Measurements from ENCODE around the gene TASOR2. TPM values are rescaled to one million over a fixed set of nuclear protein-coding genes. Genes with fewer than 3 reads are reported as not detected.

The TASOR2 gene
- total and polyA plus RNA-seq, 2 of the 4 experiments (the other 2 are of a cell fraction), result 19.4 to 53.6 TPM

DNA sequence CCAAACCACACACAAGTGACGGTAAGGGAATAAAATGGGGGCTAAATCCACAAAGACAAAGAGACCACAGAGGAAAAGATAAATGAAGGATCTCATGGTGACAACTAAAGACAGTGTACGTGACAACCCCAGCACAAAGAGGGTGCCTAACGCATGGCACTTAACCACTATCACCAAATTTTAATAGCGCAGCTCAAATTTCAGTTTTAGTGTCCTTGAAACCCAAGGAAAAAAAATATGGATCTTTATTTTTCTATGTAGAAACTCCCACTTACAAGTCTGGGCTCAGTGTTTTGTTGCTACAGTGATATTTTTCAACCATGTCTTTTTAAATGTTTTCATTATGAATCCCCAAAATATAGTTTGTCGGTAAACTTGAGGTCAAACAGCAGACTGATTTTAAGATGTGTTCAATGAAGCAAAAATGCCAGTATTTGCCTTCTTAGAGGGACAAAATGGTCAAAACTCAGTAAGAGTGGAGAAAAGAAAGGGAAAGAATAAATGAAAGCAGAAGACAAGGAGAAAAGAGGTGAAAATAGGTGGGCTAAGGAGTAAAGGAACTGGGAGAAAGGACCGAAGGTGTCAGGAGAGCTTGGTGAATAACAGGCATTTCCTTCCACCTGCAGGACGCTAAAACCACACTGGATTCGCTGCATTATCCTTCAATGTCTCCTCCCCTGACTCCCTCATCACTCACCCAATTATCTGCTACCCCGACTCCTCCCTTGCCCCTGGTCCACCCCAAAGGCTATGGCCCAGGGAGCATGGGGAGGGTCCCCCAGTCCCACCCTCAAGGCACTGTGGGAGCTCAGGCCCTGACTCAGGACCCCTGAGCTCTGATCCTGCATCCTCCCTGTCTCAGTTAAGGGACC lies 21.7 kb upstream of the TASOR2 start:
- Histone ChIP-seq H2AFZ (replicated peaks; ENCODE audit: low read length, poor library complexity) (no peak overlapping the region), H3K27me3 (ENCODE audit: control insufficient read depth, insufficient read depth, low read length) (0 out of 2 replicates have a peak, but pooled peaks cover 2% of the 10 kb centered on the region), H2BK5ac (ENCODE audit: low read depth, low read length, poor library complexity, severe bottlenecking) (no peak overlapping the region), H3K9ac (ENCODE audit: low read depth, low read length) (no peak overlapping the region), H4K20me1 (ENCODE audit: insufficient read depth, low read length) (peaks cover 7% of the 10 kb centered on the region), H3K4me2 (ENCODE audit: low read depth, low read length) (no peak overlapping the region), H2BK120ac (ENCODE audit: low read depth, low read length) (no peak overlapping the region), H3K18ac (ENCODE audit: low read depth, low read length) (no peak overlapping the region), H4K8ac (ENCODE audit: low read depth in 2 of 2, low read length in 2 of 2) (no peak overlapping the region), H4K5ac (ENCODE audit: low read depth, low read length) (no peak overlapping the region), H3K9me1 (ENCODE audit: insufficient read depth, low read length) (peaks cover 19% of the 10 kb centered on the region), H3K27ac (ENCODE audit: insufficient read depth, low read length) (no peak overlapping the region), H3K4ac (ENCODE audit: low read depth, low read length) (no peak overlapping the region), H3K4me3 (ENCODE audit: insufficient read depth, low read depth, low read length) (no peak overlapping the region), H3K36me3 (ENCODE audit: control insufficient read depth, insufficient read depth, low read length) (no peaks in the 10 kb centered on the region), H3K56ac (ENCODE audit: extremely low read depth, insufficient read depth, low read length) (no peak overlapping the region), H3K23ac (ENCODE audit: low read depth, low read length) (no peak overlapping the region), H2AK9ac (replicated peaks; ENCODE audit: low read depth, low read length, poor library complexity) (no peak overlapping the region), H4K91ac (ENCODE audit: insufficient read depth, low read depth, low read length) (no peak overlapping the region), H3K14ac (replicated peaks; ENCODE audit: low read depth, low read length) (no peak overlapping the region), H3K9me3 (ENCODE audit: control insufficient read depth, insufficient read depth, low read length) (no peaks in the 10 kb centered on the region), H3K4me1 (ENCODE audit: control insufficient read depth, insufficient read depth, low read length) (peaks cover 8% of the 10 kb centered on the region), H2BK20ac (ENCODE audit: low read depth, low read length) (no peak overlapping the region), H2BK15ac (ENCODE audit: low read depth, low read length) (no peak overlapping the region), H3K79me1 (ENCODE audit: low read depth in 1 of 2, low read length in 2 of 2) (peaks cover 4 to 29% of the 10 kb centered on the region in 2 experiments), H2AK5ac (ENCODE audit: low read depth, low read length) (no peak overlapping the region)
- intact Hi-C loops (cut with micrococcal nuclease) (no loop called here), in situ Hi-C loops (cut with MboI; ENCODE audit: low sequenced_read_pairs) (no loop called here), dilution Hi-C loops (cut with HindIII; ENCODE audit: low sequenced_read_pairs, unreplicated experiment) (no loop called here)
- WGBS, 2 experiments (ENCODE audit: extremely low coverage in 2 of 2, insufficient read length in 1 of 2), result no CpG with 5 or more reads among the region's 9 CpGs
- ChIA-PET POLR2A (ENCODE audit: unreplicated experiment) (no interaction called here), CTCF (no interaction called here)
- DNase-seq, result no peak
- TF ChIP-seq CHD1 (IDR thresholded peaks at IDR 0.05; ENCODE audit: low read depth, low read length), result no peak
- TF ChIP-seq, protein P1, sequence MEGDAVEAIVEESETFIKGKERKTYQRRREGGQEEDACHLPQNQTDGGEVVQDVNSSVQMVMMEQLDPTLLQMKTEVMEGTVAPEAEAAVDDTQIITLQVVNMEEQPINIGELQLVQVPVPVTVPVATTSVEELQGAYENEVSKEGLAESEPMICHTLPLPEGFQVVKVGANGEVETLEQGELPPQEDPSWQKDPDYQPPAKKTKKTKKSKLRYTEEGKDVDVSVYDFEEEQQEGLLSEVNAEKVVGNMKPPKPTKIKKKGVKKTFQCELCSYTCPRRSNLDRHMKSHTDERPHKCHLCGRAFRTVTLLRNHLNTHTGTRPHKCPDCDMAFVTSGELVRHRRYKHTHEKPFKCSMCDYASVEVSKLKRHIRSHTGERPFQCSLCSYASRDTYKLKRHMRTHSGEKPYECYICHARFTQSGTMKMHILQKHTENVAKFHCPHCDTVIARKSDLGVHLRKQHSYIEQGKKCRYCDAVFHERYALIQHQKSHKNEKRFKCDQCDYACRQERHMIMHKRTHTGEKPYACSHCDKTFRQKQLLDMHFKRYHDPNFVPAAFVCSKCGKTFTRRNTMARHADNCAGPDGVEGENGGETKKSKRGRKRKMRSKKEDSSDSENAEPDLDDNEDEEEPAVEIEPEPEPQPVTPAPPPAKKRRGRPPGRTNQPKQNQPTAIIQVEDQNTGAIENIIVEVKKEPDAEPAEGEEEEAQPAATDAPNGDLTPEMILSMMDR (conservative IDR thresholded peaks at IDR 0.05; ENCODE audit: low read depth, low read length), result no peak
- TF ChIP-seq CEBPB (IDR thresholded peaks at IDR 0.05; ENCODE audit: low read depth, low read length), result no peak
- TF ChIP-seq NFE2L2 (IDR thresholded peaks at IDR 0.05; ENCODE audit: low read depth, low read length), result no peak
- TF ChIP-seq SMC3 (IDR thresholded peaks at IDR 0.05; ENCODE audit: low read depth, low read length), result no peak
- TF ChIP-seq, protein P2, sequence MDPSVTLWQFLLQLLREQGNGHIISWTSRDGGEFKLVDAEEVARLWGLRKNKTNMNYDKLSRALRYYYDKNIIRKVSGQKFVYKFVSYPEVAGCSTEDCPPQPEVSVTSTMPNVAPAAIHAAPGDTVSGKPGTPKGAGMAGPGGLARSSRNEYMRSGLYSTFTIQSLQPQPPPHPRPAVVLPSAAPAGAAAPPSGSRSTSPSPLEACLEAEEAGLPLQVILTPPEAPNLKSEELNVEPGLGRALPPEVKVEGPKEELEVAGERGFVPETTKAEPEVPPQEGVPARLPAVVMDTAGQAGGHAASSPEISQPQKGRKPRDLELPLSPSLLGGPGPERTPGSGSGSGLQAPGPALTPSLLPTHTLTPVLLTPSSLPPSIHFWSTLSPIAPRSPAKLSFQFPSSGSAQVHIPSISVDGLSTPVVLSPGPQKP (IDR thresholded peaks at IDR 0.05; ENCODE audit: borderline replicate concordance, low read depth, low read length), result no peak
- TF ChIP-seq, protein P3, sequence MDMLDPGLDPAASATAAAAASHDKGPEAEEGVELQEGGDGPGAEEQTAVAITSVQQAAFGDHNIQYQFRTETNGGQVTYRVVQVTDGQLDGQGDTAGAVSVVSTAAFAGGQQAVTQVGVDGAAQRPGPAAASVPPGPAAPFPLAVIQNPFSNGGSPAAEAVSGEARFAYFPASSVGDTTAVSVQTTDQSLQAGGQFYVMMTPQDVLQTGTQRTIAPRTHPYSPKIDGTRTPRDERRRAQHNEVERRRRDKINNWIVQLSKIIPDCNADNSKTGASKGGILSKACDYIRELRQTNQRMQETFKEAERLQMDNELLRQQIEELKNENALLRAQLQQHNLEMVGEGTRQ (IDR thresholded peaks at IDR 0.05; ENCODE audit: low read depth, low read length), result no peak
- no peak for TF ChIP-seq FOS (IDR thresholded peaks at IDR 0.05; ENCODE audit: low read depth, low read length)
- TF ChIP-seq BHLHE40 (IDR thresholded peaks at IDR 0.05; ENCODE audit: low read depth, low read length), result no peak
- TF ChIP-seq MAFK (IDR thresholded peaks at IDR 0.05; ENCODE audit: low read depth, low read length), result no peak
- TF ChIP-seq POLR2A (IDR thresholded peaks at IDR 0.05; ENCODE audit: low read depth, low read length), result no peak
- no TSS peak for BruUV-seq (replicated peaks)
- no peak for ATAC-seq (ENCODE audit: low read depth)
